Naive thymus-derived CD4-positive, alpha-beta T cell (primary cell): ENCODE results near the gene IPCEF1. TPM values are rescaled to one million over a fixed set of nuclear protein-coding genes. Genes with fewer than 3 reads are reported as not detected.
A peak's percentile ranks its signal among the peaks of the same experiment; 100 is the strongest.
"Not testable (repeated sequence)": the region's sequence is repeated elsewhere in the genome, so short reads cannot be mapped to it uniquely, and the experiment has no call there.

Experiments
- ATAC-seq: fragments of 150-1000 bp; cut with Tn5 transposase; 2 replicates; pipeline ENCODE4 v1.10.0; 2021; ENCODE audit warnings: mild to moderate bottlenecking, moderate library complexity
- CTCF ChIA-PET: fragments of 350-600 bp; sonication (Branson Sonifier 250); formaldehyde crosslinking; loops from one replicate; lab custom pipeline; 2021; ENCODE audit warnings: antibody characterized with exemption; lab: Charles Lee
- POLR2A ChIA-PET: fragments of 350-600 bp; sonication (Branson Sonifier 250); formaldehyde crosslinking; loops from one replicate; lab custom pipeline; 2021; ENCODE audit warnings: antibody characterized with exemption, inconsistent platforms; lab: Charles Lee
- DNase-seq, 9 donors: peaks; one replicate each; pipeline versions ENCODE4 v3.0.0 to v3.0.0-alpha.2; 2020 to 2022; ENCODE audit warnings: mixed read lengths in 1 of 9
- H3K27ac ChIP-seq: one replicate; pipeline ENCODE4 v1.7.0; 2013; ENCODE audit warnings: mild to moderate bottlenecking, low read depth, low read length, moderate library complexity
- H3K27me3 ChIP-seq, 2 donors: one replicate each; pipeline ENCODE4 v1.7.0; 2013; ENCODE audit warnings: low read length in 2 of 2, mild to moderate bottlenecking in 2 of 2, moderate library complexity in 2 of 2; ENCODE audit not compliant: control insufficient read depth in 2 of 2, insufficient read depth in 2 of 2
- H3K36me3 ChIP-seq, 3 experiments: 1 replicate in 2 of 3; 2 replicates in 1 of 3; pipeline ENCODE4 v1.7.0; 2013; ENCODE audit warnings: low read length in 3 of 3, mild to moderate bottlenecking in 3 of 3, moderate library complexity in 1 of 3; ENCODE audit not compliant: insufficient read depth in 3 of 3, control insufficient read depth in 2 of 3
- H3K4me1 ChIP-seq, 2 donors: one replicate each; pipeline ENCODE4 v1.7.0; 2013; ENCODE audit warnings: low read length in 2 of 2, mild to moderate bottlenecking in 2 of 2, moderate library complexity in 1 of 2; ENCODE audit not compliant: control insufficient read depth in 2 of 2, insufficient read depth in 2 of 2
- H3K4me3 ChIP-seq: 2 replicates; pipeline ENCODE4 v1.7.0; 2013; ENCODE audit warnings: mild to moderate bottlenecking, low read length
- H3K9me3 ChIP-seq, 3 experiments: 1 replicate in 2 of 3; 2 replicates in 1 of 3; pipeline ENCODE4 v1.7.0; 2013; ENCODE audit warnings: low read length in 3 of 3; ENCODE audit not compliant: control insufficient read depth in 2 of 3
- H3K27ac Mint-ChIP-seq, 9 donors: one replicate each; pipeline ENCODE4 v1.8.0; 2020 to 2022; ENCODE audit warnings: mixed read lengths in 9 of 9, mild to moderate bottlenecking in 8 of 9, moderate library complexity in 5 of 9, inconsistent platforms in 2 of 9
- H3K27me3 Mint-ChIP-seq, 5 donors: one replicate each; pipeline ENCODE4 v1.8.0; 2021 to 2022; ENCODE audit warnings: mixed read lengths in 5 of 5, mild to moderate bottlenecking in 1 of 5
- H3K36me3 Mint-ChIP-seq, 5 donors: one replicate each; pipeline ENCODE4 v1.8.0; 2020 to 2022; ENCODE audit warnings: mixed read lengths in 5 of 5, mild to moderate bottlenecking in 3 of 5, inconsistent platforms in 1 of 5
- H3K4me1 Mint-ChIP-seq, 7 donors: one replicate each; pipeline ENCODE4 v1.8.0; 2020 to 2022; ENCODE audit warnings: mixed read lengths in 7 of 7, mild to moderate bottlenecking in 3 of 7, inconsistent platforms in 1 of 7
- H3K4me3 Mint-ChIP-seq, 10 donors: one replicate each; pipeline ENCODE4 v1.8.0; 2020 to 2022; ENCODE audit warnings: mild to moderate bottlenecking in 10 of 10, mixed read lengths in 10 of 10, moderate library complexity in 6 of 10, inconsistent platforms in 2 of 10
- H3K9me3 Mint-ChIP-seq, 11 donors: one replicate each; pipeline ENCODE4 v1.8.0; 2020 to 2022; ENCODE audit warnings: mixed read lengths in 11 of 11, mild to moderate bottlenecking in 4 of 11, inconsistent platforms in 1 of 11, moderate library complexity in 1 of 11
- intact Hi-C, 2 donors: fragments of 100-400 bp; cut with micrococcal nuclease; formaldehyde crosslinking; loops; one replicate each; pipeline ENCODE4 v1.15.1; 2023
- polyA plus RNA-seq, 2 donors: library from polyadenylated mRNA; unstranded; fragments of 300-500 nt; fragmentation: Illumina TruSeq; gene quantifications; one replicate each; pipeline ENCODE4 v1.2.3, GENCODE V29; 2021
- total RNA-seq, 6 experiments: library from RNA in 5 of 6; stranded (reverse) in 5 of 6; gene quantifications; 1 replicate in 5 of 6; 2 replicates in 1 of 6; pipeline ENCODE4 v1.2.3 and lab custom pipeline; 2021 to 2026

IPCEF1 gene
- total and polyA plus RNA-seq, 7 experiments from 2014 or later = 12.0 to 122 (median 99.7) TPM

- ChIA-PET POLR2A (interaction anchor here (0.7 to 1.0 kb wide), 3 partner anchors 9 to 177 kb away, joined by 3 to 4 read pairs (median 3); no protein-coding TSS in a partner anchor), CTCF (interaction anchor here (0.6 to 1.2 kb wide), 3 partner anchors 22 to 79 kb away, joined by 3 to 5 read pairs (median 4); no protein-coding TSS in a partner anchor)
- peak overlapping the region in 6 of 9 donors; percentile 22 to 80 (median 64) for H3K27ac Mint-ChIP-seq
- H3K4me3 Mint-ChIP-seq = peak overlapping the region in 2 of 10 donors; percentile 28 to 41
- H3K27me3 Mint-ChIP-seq = no peaks in the 10 kb centered on the region
- DNase-seq (no peak), ATAC-seq (no peak)
- Histone ChIP-seq H3K27ac (no peak overlapping the region), H3K9me3 (no peaks in the 10 kb centered on the region), H3K27me3 (no peaks in the 10 kb centered on the region), H3K4me1 (peaks cover 0 to 13% of the 10 kb centered on the region in 2 donors), H3K4me3 (no peak overlapping the region), H3K36me3 (peaks cover 5 to 42% (median 7%) of the 10 kb centered on the region in 3 experiments)
- intact Hi-C loops = loop anchor here in 1 of 2 donors (2.0 kb wide), 2 partner anchors 13 to 17 kb away; no protein-coding TSS in a partner anchor
- H3K9me3 Mint-ChIP-seq = peaks cover 0 to 13% (median 3%) of the 10 kb centered on the region in 11 donors
- H3K36me3 Mint-ChIP-seq = peaks cover 24 to 85% (median 65%) of the 10 kb centered on the region in 5 donors
- peaks cover 14 to 94% (median 85%) of the 10 kb centered on the region in 7 donors for H3K4me1 Mint-ChIP-seq
These were observed 159.3 kb downstream of the IPCEF1 start for GRCh38 chr6:154197196-154197860.

- H3K9me3 ChIP-seq = no peaks in the 10 kb centered on the region
- peak overlapping the region in 3 of 9 donors; percentile 51 to 80 (median 75) for H3K27ac Mint-ChIP-seq
- peaks cover 0 to 13% of the 10 kb centered on the region in 2 donors for H3K4me1 ChIP-seq
- intact Hi-C loops = loop anchor here in 1 of 2 donors (2.0 kb wide), 2 partner anchors 14 to 16 kb away; no protein-coding TSS in a partner anchor
- ATAC-seq = no peak
- H3K4me3 ChIP-seq = no peak overlapping the region
- DNase-seq = no peak
- ChIA-PET CTCF (interaction anchor here (0.6 to 1.2 kb wide), 4 partner anchors 23 to 80 kb away, joined by 3 to 5 read pairs (median 4); no protein-coding TSS in a partner anchor), POLR2A (interaction anchor here (0.7 to 1.4 kb wide), 4 partner anchors 10 to 176 kb away, joined by 3 to 4 read pairs (median 3); no protein-coding TSS in a partner anchor)
- H3K36me3 ChIP-seq = peaks cover 5 to 33% (median 5%) of the 10 kb centered on the region in 3 experiments
- H3K27me3 ChIP-seq = no peaks in the 10 kb centered on the region
- no peaks in the 10 kb centered on the region for H3K27me3 Mint-ChIP-seq
- H3K9me3 Mint-ChIP-seq = peaks cover 0 to 19% (median 3%) of the 10 kb centered on the region in 11 donors
- H3K27ac ChIP-seq = peak overlapping the region; percentile 6
- H3K4me1 Mint-ChIP-seq = peaks cover 13 to 93% (median 83%) of the 10 kb centered on the region in 7 donors
- H3K4me3 Mint-ChIP-seq = no peak overlapping the region
- peaks cover 16 to 84% (median 65%) of the 10 kb centered on the region in 5 donors for H3K36me3 Mint-ChIP-seq
These were observed 160.2 kb downstream of the IPCEF1 start for GRCh38 chr6:154196333-154196885.

GRCh38 chr6:154187714-154188113 is 168.9 kb downstream of the IPCEF1 start:
- POLR2A ChIA-PET = no interaction called here
- no peak overlapping the region for H3K27ac ChIP-seq
- H3K36me3 ChIP-seq = peaks cover 0 to 12% (median 4%) of the 10 kb centered on the region in 3 experiments
- peaks cover 0 to 11% (median 2%) of the 10 kb centered on the region in 11 donors for H3K9me3 Mint-ChIP-seq
- peak overlapping the region in 1 of 10 donors; percentile 41 for H3K4me3 Mint-ChIP-seq
- H3K27me3 ChIP-seq = no peaks in the 10 kb centered on the region
- ATAC-seq (no peak), DNase-seq (no peak)
- peaks cover 0 to 4% of the 10 kb centered on the region in 2 donors for H3K4me1 ChIP-seq
- H3K9me3 ChIP-seq = no peaks in the 10 kb centered on the region
- H3K27ac Mint-ChIP-seq = peak overlapping the region in 4 of 9 donors; percentile 19 to 75 (median 41)
- CTCF ChIA-PET = no interaction called here
- H3K4me1 Mint-ChIP-seq = peaks cover 0 to 81% (median 70%) of the 10 kb centered on the region in 7 donors
- no peaks in the 10 kb centered on the region for H3K27me3 Mint-ChIP-seq
- peaks cover 12 to 83% (median 74%) of the 10 kb centered on the region in 5 donors for H3K36me3 Mint-ChIP-seq
- no peak overlapping the region for H3K4me3 ChIP-seq
- intact Hi-C loops = no loop called here

- peaks cover 0 to 12% (median 4%) of the 10 kb centered on the region in 3 experiments for H3K36me3 ChIP-seq
- Mint-ChIP-seq H3K4me3 (peak overlapping the region in 3 of 10 donors; percentile 14 to 41 (median 33)), H3K9me3 (peaks cover 0 to 9% (median 2%) of the 10 kb centered on the region in 11 donors), H3K27ac (peak overlapping the region in 4 of 9 donors; percentile 44 to 81 (median 62)), H3K4me1 (peaks cover 0 to 81% (median 69%) of the 10 kb centered on the region in 7 donors), H3K27me3 (no peaks in the 10 kb centered on the region), H3K36me3 (peaks cover 12 to 83% (median 74%) of the 10 kb centered on the region in 5 donors)
- intact Hi-C loops = no loop called here
- H3K9me3 ChIP-seq = no peaks in the 10 kb centered on the region
- peaks cover 0 to 4% of the 10 kb centered on the region in 2 donors for H3K4me1 ChIP-seq
- H3K27ac ChIP-seq = no peak overlapping the region
- no peak overlapping the region for H3K4me3 ChIP-seq
- ChIA-PET CTCF (interaction anchor here (1.1 kb wide), 1 partner anchor 88 kb away, joined by 3 read pairs; no protein-coding TSS in a partner anchor), POLR2A (no interaction called here)
- ATAC-seq (no peak), DNase-seq (no peak)
- no peaks in the 10 kb centered on the region for H3K27me3 ChIP-seq
These were observed 169.4 kb downstream of the IPCEF1 start for GRCh38 chr6:154187203-154187602.

GRCh38 chr6:154179434-154179833 is 177.2 kb downstream of the IPCEF1 start:
- intact Hi-C loops = no loop called here
- peak overlapping the region in 8 of 9 donors; percentile 18 to 82 (median 66) for H3K27ac Mint-ChIP-seq

GRCh38 chr6:154172393-154172792 is 184.2 kb downstream of the IPCEF1 start:
- H3K27ac ChIP-seq, H3K4me3 ChIP-seq, H3K9me3 ChIP-seq, H3K27me3 Mint-ChIP-seq, H3K27me3 ChIP-seq, POLR2A ChIA-PET, intact Hi-C loops, ATAC-seq: not testable (repeated sequence)
- peaks cover 2 to 27% (median 3%) of the 10 kb centered on the region in 3 experiments for H3K36me3 ChIP-seq
- CTCF ChIA-PET = interaction anchor here (0.8 to 1.5 kb wide), 4 partner anchors 14 to 105 kb away, joined by 3 to 4 read pairs (median 3); no protein-coding TSS in a partner anchor
- peaks cover 20 to 90% (median 73%) of the 10 kb centered on the region in 5 donors for H3K36me3 Mint-ChIP-seq
- peak overlapping the region in 5 of 10 donors; percentile 13 to 66 (median 52) for H3K4me3 Mint-ChIP-seq
- H3K4me1 Mint-ChIP-seq = peaks cover 10 to 95% (median 88%) of the 10 kb centered on the region in 7 donors
- peaks cover 5 to 50% (median 26%) of the 10 kb centered on the region in 11 donors for H3K9me3 Mint-ChIP-seq
- peak in 1 of 9 donors; percentile 20 for DNase-seq
- H3K27ac Mint-ChIP-seq = peak overlapping the region in 7 of 9 donors; percentile 0 to 79 (median 43)
- H3K4me1 ChIP-seq = peaks cover 0 to 21% of the 10 kb centered on the region in 2 donors

More at GRCh38 chr6:154179434-154179833, 177.2 kb downstream of the IPCEF1 start:
- Histone ChIP-seq H3K9me3 (no peaks in the 10 kb centered on the region), H3K27me3 (no peaks in the 10 kb centered on the region), H3K4me1 (peaks cover 0 to 6% of the 10 kb centered on the region in 2 donors), H3K36me3 (peaks cover 0 to 4% (median 0%) of the 10 kb centered on the region in 3 experiments), H3K4me3 (no peak overlapping the region), H3K27ac (no peak overlapping the region)
- DNase-seq (no peak), ATAC-seq (no peak)
- peak overlapping the region in 2 of 10 donors; percentile 5 to 48 for H3K4me3 Mint-ChIP-seq
- ChIA-PET POLR2A (no interaction called here), CTCF (no interaction called here)
- H3K9me3 Mint-ChIP-seq = peaks cover 0 to 40% (median 24%) of the 10 kb centered on the region in 11 donors
- H3K4me1 Mint-ChIP-seq = peaks cover 0 to 89% (median 68%) of the 10 kb centered on the region in 7 donors
- peaks cover 13 to 78% (median 72%) of the 10 kb centered on the region in 5 donors for H3K36me3 Mint-ChIP-seq
- no peaks in the 10 kb centered on the region for H3K27me3 Mint-ChIP-seq
